ENCODE results near the gene C12orf54. TPM values are rescaled to one million over a fixed set of nuclear protein-coding genes. Genes with fewer than 3 reads are reported as not detected.

The C12orf54 gene
- total and polyA plus RNA-seq, 2 of the 8 experiments (the other 6 are each of a cell fraction or from before 2014, with no cell fraction given), result not detected

DNA sequence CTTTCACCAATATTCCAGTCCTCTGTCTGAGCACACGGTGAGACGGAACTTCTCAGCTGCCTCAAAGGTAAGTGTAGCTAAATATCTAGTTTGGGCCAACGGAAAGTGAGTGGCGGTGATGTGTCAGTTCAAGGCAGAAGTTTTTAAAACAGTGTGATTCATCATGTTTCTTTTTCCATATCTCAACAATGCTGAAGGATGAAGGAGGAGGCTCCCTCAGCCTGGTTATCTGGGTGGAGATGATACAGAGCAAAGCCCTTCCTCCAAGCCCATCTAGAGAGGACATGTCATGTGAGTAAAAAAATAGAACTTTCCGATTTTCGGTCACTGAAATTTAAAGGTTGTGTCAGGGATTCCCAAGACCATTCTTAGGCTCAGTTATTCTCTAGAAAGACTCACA is 23.0 kb upstream of the C12orf54 start:
- H3K23ac ChIP-seq (ENCODE audit: insufficient read length), result no peak overlapping the region
- H3K4ac ChIP-seq (replicated peaks; ENCODE audit: insufficient read length, low read depth, low read length), result no peak overlapping the region
- no peaks in the 10 kb centered on the region for H3K27me3 ChIP-seq (replicated peaks in 1 of 4; ENCODE audit: control insufficient read depth in 3 of 4, extremely low read depth in 1 of 4, insufficient read depth in 3 of 4, low read length in 3 of 4)
- H4K20me1 ChIP-seq (replicated peaks in 1 of 2; ENCODE audit: control insufficient read depth in 1 of 2, insufficient read depth in 2 of 2, low read length in 2 of 2), result no peaks in the 10 kb centered on the region
- H3K9ac ChIP-seq (replicated peaks in 1 of 4; ENCODE audit: extremely low read depth in 1 of 4, low read depth in 3 of 4, low read length in 3 of 4), result no peak overlapping the region
- no peak overlapping the region for H3K56ac ChIP-seq (replicated peaks; ENCODE audit: insufficient read length, low read depth, low read length)
- no peaks in the 10 kb centered on the region for H3K79me2 ChIP-seq (ENCODE audit: control insufficient read depth in 1 of 2, insufficient read depth in 2 of 2, low read length in 2 of 2)
- H2BK120ac ChIP-seq (replicated peaks; ENCODE audit: low read depth, low read length), result no peak overlapping the region
- H2BK15ac ChIP-seq (ENCODE audit: low read length), result no peak overlapping the region
- no peak overlapping the region for H3K18ac ChIP-seq (ENCODE audit: extremely low read depth, low read length)
- DNase-seq (ENCODE audit: low read depth in 1 of 2, low spot score in 2 of 2) (no peak), FAIRE-seq (no peak)
- no peak overlapping the region for H4K5ac ChIP-seq (ENCODE audit: insufficient read length, low read depth, low read length)
- H3K36me3 ChIP-seq (ENCODE audit: control insufficient read depth in 2 of 4, insufficient read depth in 4 of 4, low read length in 3 of 4), result no peaks in the 10 kb centered on the region
- no peak overlapping the region for H3K27ac ChIP-seq (ENCODE audit: low read depth, low read length)
- H2AFZ ChIP-seq (ENCODE audit: low read length), result no peak overlapping the region
- ChIA-PET POLR2A (ENCODE audit: partially characterized antibody) (no interaction called here), CTCF (ENCODE audit: partially characterized antibody) (no interaction called here)
- H2AK5ac ChIP-seq (ENCODE audit: low read depth, low read length), result no peak overlapping the region
- no peaks in the 10 kb centered on the region for H3K23me2 ChIP-seq (ENCODE audit: low read depth, low read length)
- H3K4me3 ChIP-seq (ENCODE audit: extremely low read depth in 1 of 4, insufficient read depth in 2 of 4, low read depth in 3 of 4, low read length in 4 of 4), result no peak overlapping the region
- H3K79me1 ChIP-seq (ENCODE audit: low read depth, low read length), result no peaks in the 10 kb centered on the region
- H4K91ac ChIP-seq (replicated peaks; ENCODE audit: insufficient read length, low read length), result no peak overlapping the region
- H4K8ac ChIP-seq (ENCODE audit: extremely low read depth, insufficient read depth, low read length), result no peak overlapping the region
- no peak overlapping the region for H2BK12ac ChIP-seq (ENCODE audit: low read depth, low read length)
- no peaks in the 10 kb centered on the region for H3K4me1 ChIP-seq (replicated peaks in 1 of 4; ENCODE audit: control insufficient read depth in 3 of 4, insufficient read depth in 4 of 4, low read length in 3 of 4)
- H2BK5ac ChIP-seq (ENCODE audit: low read depth, low read length), result no peak overlapping the region
- H2BK20ac ChIP-seq (ENCODE audit: low read length), result no peak overlapping the region
- WGBS, 2 experiments (ENCODE audit: extremely low coverage in 1 of 2, insufficient coverage in 1 of 2, insufficient read length in 1 of 2, insufficient replicate concordance in 2 of 2, low coverage in 1 of 2, low lambda C conversion rate in 2 of 2, missing lambda C conversion rate in 1 of 2), result 90% methylated on average over 6 of the region's 6 CpGs; no CpG with 5 or more reads in 1 of the 2 experiments
- peaks cover 0 to 2% of the 10 kb centered on the region in 2 experiments; a peak in 1 of 4 replicates for H3K9me3 ChIP-seq (ENCODE audit: insufficient read depth in 2 of 2, low read depth in 1 of 2, low read length in 1 of 2)
- H3K14ac ChIP-seq (ENCODE audit: insufficient read length), result no peak overlapping the region
- TF ChIP-seq SIRT6 (IDR thresholded peaks at IDR 0.05; ENCODE audit: low read length) (no peak), NANOG (IDR thresholded peaks at IDR 0.05; ENCODE audit: insufficient read depth, low read depth, low read length, poor library complexity, severe bottlenecking) (no peak), SAP30 (IDR thresholded peaks at IDR 0.05; ENCODE audit: insufficient read depth, insufficient replicate concordance, low read length) (no peak), PHF8 (conservative IDR thresholded peaks at IDR 0.05; ENCODE audit: low read depth, low read length) (no peak)
- TF ChIP-seq, protein P1, sequence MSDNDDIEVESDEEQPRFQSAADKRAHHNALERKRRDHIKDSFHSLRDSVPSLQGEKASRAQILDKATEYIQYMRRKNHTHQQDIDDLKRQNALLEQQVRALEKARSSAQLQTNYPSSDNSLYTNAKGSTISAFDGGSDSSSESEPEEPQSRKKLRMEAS (IDR thresholded peaks at IDR 0.05), result no peak
- TF ChIP-seq, protein P2, sequence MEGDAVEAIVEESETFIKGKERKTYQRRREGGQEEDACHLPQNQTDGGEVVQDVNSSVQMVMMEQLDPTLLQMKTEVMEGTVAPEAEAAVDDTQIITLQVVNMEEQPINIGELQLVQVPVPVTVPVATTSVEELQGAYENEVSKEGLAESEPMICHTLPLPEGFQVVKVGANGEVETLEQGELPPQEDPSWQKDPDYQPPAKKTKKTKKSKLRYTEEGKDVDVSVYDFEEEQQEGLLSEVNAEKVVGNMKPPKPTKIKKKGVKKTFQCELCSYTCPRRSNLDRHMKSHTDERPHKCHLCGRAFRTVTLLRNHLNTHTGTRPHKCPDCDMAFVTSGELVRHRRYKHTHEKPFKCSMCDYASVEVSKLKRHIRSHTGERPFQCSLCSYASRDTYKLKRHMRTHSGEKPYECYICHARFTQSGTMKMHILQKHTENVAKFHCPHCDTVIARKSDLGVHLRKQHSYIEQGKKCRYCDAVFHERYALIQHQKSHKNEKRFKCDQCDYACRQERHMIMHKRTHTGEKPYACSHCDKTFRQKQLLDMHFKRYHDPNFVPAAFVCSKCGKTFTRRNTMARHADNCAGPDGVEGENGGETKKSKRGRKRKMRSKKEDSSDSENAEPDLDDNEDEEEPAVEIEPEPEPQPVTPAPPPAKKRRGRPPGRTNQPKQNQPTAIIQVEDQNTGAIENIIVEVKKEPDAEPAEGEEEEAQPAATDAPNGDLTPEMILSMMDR (IDR thresholded peaks at IDR 0.05; ENCODE audit: control extremely low read depth in 1 of 3, insufficient read depth in 1 of 3, low read depth in 1 of 3, low read length in 3 of 3), result no peak
- H3K4me2 ChIP-seq (ENCODE audit: insufficient read depth in 1 of 2, low read depth in 2 of 2, low read length in 2 of 2), result no peak overlapping the region
